DOHH2 (cell line): ENCODE measurements around the gene VPS26B.

Experiments used
- EZH2phosphoT487 ChIP-seq: fragments of 200-600 bp; sonication (generic); IDR thresholded peaks from 2 replicates; pipeline ENCODE4 v1.6.1; 2017; ENCODE audit warnings: borderline replicate concordance, mild to moderate bottlenecking, antibody characterized with exemption, low read length, moderate library complexity, mixed read lengths
- TF ChIP-seq, protein P1 (sequence below): fragments of 200-600 bp; sonication (generic); IDR thresholded peaks from one replicate; pipeline ENCODE4 v1.5.1; 2014; ENCODE audit warnings: antibody characterized with exemption, mild to moderate bottlenecking, low read depth, low read length; ENCODE audit not compliant: poor library complexity, severe bottlenecking

DNA sequence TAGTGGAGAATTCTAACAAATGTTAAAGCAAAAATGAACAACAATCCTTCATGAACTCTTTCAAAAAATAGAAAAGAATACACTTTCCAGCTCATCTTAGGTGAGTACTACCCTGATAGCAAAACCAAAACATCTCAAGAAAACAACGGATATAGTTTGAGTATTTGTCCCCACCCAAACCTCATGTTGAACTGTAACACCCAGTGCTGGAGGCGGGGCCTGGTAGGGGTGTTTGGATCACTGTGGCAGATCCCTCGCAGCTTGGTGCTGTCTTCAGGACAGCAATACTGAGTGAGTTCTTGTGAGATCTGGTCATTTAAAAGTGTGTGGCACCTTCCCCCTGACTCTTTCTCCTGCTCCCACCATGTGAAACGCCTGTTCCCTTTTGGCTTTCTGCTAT is 27.7 kb upstream of the VPS26B start:
- TF ChIP-seq, protein P1, sequence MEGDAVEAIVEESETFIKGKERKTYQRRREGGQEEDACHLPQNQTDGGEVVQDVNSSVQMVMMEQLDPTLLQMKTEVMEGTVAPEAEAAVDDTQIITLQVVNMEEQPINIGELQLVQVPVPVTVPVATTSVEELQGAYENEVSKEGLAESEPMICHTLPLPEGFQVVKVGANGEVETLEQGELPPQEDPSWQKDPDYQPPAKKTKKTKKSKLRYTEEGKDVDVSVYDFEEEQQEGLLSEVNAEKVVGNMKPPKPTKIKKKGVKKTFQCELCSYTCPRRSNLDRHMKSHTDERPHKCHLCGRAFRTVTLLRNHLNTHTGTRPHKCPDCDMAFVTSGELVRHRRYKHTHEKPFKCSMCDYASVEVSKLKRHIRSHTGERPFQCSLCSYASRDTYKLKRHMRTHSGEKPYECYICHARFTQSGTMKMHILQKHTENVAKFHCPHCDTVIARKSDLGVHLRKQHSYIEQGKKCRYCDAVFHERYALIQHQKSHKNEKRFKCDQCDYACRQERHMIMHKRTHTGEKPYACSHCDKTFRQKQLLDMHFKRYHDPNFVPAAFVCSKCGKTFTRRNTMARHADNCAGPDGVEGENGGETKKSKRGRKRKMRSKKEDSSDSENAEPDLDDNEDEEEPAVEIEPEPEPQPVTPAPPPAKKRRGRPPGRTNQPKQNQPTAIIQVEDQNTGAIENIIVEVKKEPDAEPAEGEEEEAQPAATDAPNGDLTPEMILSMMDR, result no peak
- no peak for TF ChIP-seq EZH2phosphoT487
